Lower leg skin (tissue), 4 donors: ENCODE results near the gene DRD3. TPM values are rescaled to one million over a fixed set of nuclear protein-coding genes. Genes with fewer than 3 reads are reported as not detected.

ENCODE experiments used
- DNase-seq, 2 donors: peaks; one replicate each; pipeline ENCODE4 v3.0.0-alpha.2; 2019; ENCODE audit warnings: low spot score in 2 of 2
- H3K4me3 ChIP-seq: fragments of 200-600 bp; sonication (generic); 2 replicates; pipeline ENCODE4 v1.5.1; 2017; ENCODE audit warnings: mild to moderate bottlenecking, low read depth; ENCODE audit not compliant: poor library complexity, severe bottlenecking
- POLR2A ChIP-seq, 2 donors: fragments of 450-650 bp; IDR thresholded peaks; one replicate each; pipeline ENCODE4 v1.6.1; 2016 to 2017; ENCODE audit warnings: antibody characterized with exemption in 2 of 2, mild to moderate bottlenecking in 1 of 2, moderate library complexity in 1 of 2
- WGBS, 2 donors: methylation state at CpG; one replicate each; pipeline ENCODE4 v1.1.5; 2018; 5-methylcytosine and 5-hydroxymethylcytosine counted together
- intact Hi-C: fragments of 100-400 bp; cut with DNase I; formaldehyde crosslinking; loops from one replicate; pipeline ENCODE4 v1.15.0; 2023; ENCODE audit warnings: low total_unique reads
- total RNA-seq, 4 donors: library from RNA; depleted of rRNA; stranded (reverse); fragments of >200 nt; gene quantifications; one replicate each; pipeline ENCODE4 v1.1.0, GENCODE V29; 2016
- TF ChIP-seq, protein P1 (sequence below), 3 donors: fragments of 450-650 bp; IDR thresholded peaks; one replicate each; pipeline ENCODE4 v1.5.1; 2016; ENCODE audit warnings: antibody characterized with exemption in 3 of 3, mild to moderate bottlenecking in 3 of 3, moderate library complexity in 2 of 3

The DRD3 gene
- total RNA-seq, 4 donors from 2014 or later = not detected

- DNase-seq = no peak
- H3K4me3 ChIP-seq = no peak overlapping the region
- intact Hi-C loops = no loop called here
- TF ChIP-seq, protein P1, sequence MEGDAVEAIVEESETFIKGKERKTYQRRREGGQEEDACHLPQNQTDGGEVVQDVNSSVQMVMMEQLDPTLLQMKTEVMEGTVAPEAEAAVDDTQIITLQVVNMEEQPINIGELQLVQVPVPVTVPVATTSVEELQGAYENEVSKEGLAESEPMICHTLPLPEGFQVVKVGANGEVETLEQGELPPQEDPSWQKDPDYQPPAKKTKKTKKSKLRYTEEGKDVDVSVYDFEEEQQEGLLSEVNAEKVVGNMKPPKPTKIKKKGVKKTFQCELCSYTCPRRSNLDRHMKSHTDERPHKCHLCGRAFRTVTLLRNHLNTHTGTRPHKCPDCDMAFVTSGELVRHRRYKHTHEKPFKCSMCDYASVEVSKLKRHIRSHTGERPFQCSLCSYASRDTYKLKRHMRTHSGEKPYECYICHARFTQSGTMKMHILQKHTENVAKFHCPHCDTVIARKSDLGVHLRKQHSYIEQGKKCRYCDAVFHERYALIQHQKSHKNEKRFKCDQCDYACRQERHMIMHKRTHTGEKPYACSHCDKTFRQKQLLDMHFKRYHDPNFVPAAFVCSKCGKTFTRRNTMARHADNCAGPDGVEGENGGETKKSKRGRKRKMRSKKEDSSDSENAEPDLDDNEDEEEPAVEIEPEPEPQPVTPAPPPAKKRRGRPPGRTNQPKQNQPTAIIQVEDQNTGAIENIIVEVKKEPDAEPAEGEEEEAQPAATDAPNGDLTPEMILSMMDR (IDR thresholded peaks at IDR 0.05) = no peak
- no peak for TF ChIP-seq POLR2A (IDR thresholded peaks at IDR 0.05)
Measured at GRCh38 chr3:114176890-114177289, 2.0 kb downstream of the DRD3 start.

GRCh38 chr3:114176487-114176886, 2.4 kb downstream of the DRD3 start:
- TF ChIP-seq, protein P1 (IDR thresholded peaks at IDR 0.05) = no peak
- no peak for TF ChIP-seq POLR2A (IDR thresholded peaks at IDR 0.05)
- 84% methylated on average over 6 of the region's 6 CpGs for WGBS, 2 donors
- intact Hi-C loops = no loop called here
- no peak overlapping the region for H3K4me3 ChIP-seq
- no peak for DNase-seq

DNA sequence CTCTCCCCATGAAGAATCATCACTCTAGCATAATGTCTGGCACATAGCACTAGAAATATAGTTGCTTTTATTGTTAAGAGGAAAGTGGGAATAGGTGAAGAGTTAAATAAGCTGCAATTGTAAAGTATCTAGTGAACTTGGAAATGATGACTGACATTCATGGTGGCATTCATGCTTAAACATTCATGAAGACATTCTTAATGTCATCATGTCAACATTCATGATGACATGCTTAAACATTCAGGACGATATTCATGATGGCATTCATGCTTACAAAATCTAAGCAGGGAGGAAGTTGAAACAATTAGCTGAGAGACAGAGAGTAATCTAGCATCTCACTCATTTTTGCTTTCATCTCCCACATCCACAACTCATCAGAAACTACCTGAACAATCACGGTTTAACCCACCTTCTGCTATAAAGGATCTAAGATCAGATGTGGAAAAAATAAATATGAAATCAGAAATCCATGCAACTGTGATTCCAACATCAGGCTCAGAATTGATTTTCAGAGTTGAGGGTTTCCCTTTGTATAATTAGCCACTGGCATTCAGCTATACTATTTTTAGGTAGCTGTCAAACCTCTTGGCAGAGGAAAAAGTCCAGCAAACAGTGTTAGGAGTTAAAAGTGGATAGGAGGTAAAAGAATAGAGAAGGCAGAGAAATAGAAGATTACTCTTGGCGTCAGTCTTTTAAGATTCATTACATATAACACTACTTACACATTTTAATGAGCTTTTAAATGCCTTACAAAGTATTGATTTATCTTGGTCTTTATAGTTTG, 3.5 kb downstream of the DRD3 start:
- DNase-seq = no peak
- H3K4me3 ChIP-seq = no peak overlapping the region
- intact Hi-C loops = no loop called here
- no peak for TF ChIP-seq POLR2A (IDR thresholded peaks at IDR 0.05)
- TF ChIP-seq, protein P1 (IDR thresholded peaks at IDR 0.05) = no peak
- 68 to 71% methylated on average over 3 of the region's 3 CpGs for WGBS, 2 donors

DNA sequence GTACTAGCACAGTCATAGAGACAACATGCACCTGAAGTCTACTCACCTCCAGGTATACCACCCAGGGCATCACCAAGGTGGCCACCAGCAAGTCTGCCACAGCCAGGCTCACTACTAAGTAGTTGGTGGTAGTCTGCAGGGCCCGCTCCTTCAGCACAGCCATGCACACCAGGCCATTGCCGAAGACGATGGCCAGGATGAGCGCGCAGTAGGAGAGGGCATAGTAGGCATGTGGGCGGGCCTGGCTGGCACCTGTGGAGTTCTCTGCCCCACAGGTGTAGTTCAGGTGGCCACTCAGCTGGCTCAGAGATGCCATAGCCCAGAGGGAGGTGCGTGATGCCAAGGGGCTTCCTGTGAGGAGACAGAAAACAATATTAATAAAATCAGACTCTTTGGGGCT, 7.2 kb downstream of the DRD3 start:
- WGBS, 2 donors = 87 to 90% methylated on average over 7 of the region's 7 CpGs
- intact Hi-C loops = no loop called here
- DNase-seq = no peak
- no peak overlapping the region for H3K4me3 ChIP-seq
- TF ChIP-seq POLR2A (IDR thresholded peaks at IDR 0.05) = no peak
- TF ChIP-seq, protein P1 (IDR thresholded peaks at IDR 0.05) = no peak

GRCh38 chr3:114168150-114168549, 10.7 kb downstream of the DRD3 start:
- intact Hi-C loops = no loop called here
- H3K4me3 ChIP-seq = no peak overlapping the region
- no peak for DNase-seq
- 7 to 23% methylated on average over 2 of the region's 2 CpGs for WGBS, 2 donors
- TF ChIP-seq POLR2A (IDR thresholded peaks at IDR 0.05) = no peak
- TF ChIP-seq, protein P1 (IDR thresholded peaks at IDR 0.05) = no peak

- no peak overlapping the region for H3K4me3 ChIP-seq
- no peak for DNase-seq
- TF ChIP-seq, protein P1 (IDR thresholded peaks at IDR 0.05) = no peak
- no peak for TF ChIP-seq POLR2A (IDR thresholded peaks at IDR 0.05)
- 96 to 97% methylated on average over 1 of the region's 1 CpG for WGBS, 2 donors
- intact Hi-C loops = no loop called here
Measured at GRCh38 chr3:114157321-114157720, 21.5 kb downstream of the DRD3 start.
